Astrocyte (in vitro differentiated cells and primary cell): ENCODE measurements around the gene BCL11B.

ENCODE experiments used
- CTCF ChIP-seq: IDR thresholded peaks from 2 replicates; pipeline ENCODE4 v1.5.1; 2011; ENCODE audit warnings: low read depth, mild to moderate bottlenecking, inconsistent platforms, low read length, moderate library complexity; ENCODE audit not compliant: insufficient read depth
- EZH2 ChIP-seq: IDR thresholded peaks from 2 replicates; pipeline ENCODE4 v1.6.1; 2012; ENCODE audit warnings: mild to moderate bottlenecking, low read length, inconsistent platforms; ENCODE audit not compliant: insufficient read depth

DNA sequence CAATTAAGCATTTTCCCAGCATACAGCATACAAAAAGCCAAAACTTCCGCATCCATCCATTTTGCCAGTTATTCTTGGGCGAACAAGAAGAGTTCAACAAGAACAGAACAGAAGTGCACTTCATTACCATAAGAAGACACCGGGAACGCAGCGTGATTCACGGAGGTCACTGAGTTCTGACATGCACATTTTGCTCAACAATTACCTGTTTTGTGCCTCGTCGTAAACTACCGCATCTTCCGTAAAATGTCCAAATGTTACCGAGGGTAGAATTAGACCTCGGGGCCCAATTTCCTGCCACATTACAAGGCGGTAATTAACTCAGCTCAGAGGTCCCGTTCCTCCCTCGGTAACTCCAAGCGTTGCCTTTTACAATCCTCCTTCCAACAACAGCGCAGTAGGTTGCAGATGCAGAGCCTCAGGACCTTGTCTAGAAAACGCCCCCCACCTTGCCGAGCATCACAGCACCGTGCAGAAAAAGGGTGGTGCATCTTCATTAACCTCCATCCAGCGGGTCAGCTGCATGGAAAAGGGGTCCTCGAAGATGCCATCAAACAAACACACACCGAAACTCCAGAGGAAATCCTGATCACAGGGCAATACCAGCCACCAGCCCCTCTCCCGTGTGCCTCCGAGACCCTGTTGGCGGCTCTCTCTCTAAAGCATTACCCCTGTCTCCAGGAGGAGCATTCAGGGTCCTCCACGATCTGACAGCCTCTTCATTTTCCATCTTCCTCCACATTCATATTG lies 125.2 kb downstream of the BCL11B start:
- TF ChIP-seq CTCF (no peak), EZH2 (no peak)
